Neutrophil (primary cell): Measurements from ENCODE around the gene RHOH.

Experiments
- H3K27ac ChIP-seq: fragments of 200-600 bp; sonication (generic); 2 replicates; pipeline ENCODE4 v1.5.1; 2016; ENCODE audit warnings: mild to moderate bottlenecking, moderate library complexity
- H3K27me3 ChIP-seq: fragments of 200-600 bp; sonication (generic); 2 replicates; pipeline ENCODE4 v1.6.0; 2016; ENCODE audit warnings: mild to moderate bottlenecking
- H3K36me3 ChIP-seq: fragments of 200-600 bp; sonication (generic); 2 replicates; pipeline ENCODE4 v1.5.1; 2017
- H3K4me1 ChIP-seq, 2 experiments: fragments of 200-600 bp in 1 of 2; sonication (generic) in 1 of 2; 1 replicate in 1 of 2; 2 replicates in 1 of 2; pipeline versions ENCODE4 v1.5.1 to v1.6.1; 2013 to 2016; ENCODE audit warnings: low read depth in 1 of 2, low read length in 1 of 2, mild to moderate bottlenecking in 1 of 2, moderate library complexity in 1 of 2; ENCODE audit not compliant: control insufficient read depth in 1 of 2, insufficient read depth in 1 of 2
- H3K4me3 ChIP-seq, 2 experiments: fragments of 200-600 bp in 1 of 2; sonication (generic) in 1 of 2; 1 replicate in 1 of 2; 2 replicates in 1 of 2; pipeline ENCODE4 v1.5.1; 2013 to 2016; ENCODE audit warnings: low read depth in 1 of 2, low read length in 1 of 2, mild to moderate bottlenecking in 1 of 2, moderate library complexity in 1 of 2
- H3K9me3 ChIP-seq: fragments of 200-600 bp; sonication (generic); 2 replicates; pipeline ENCODE4 v1.5.1; 2016
- TF ChIP-seq, protein P1 (sequence below): fragments of 200-600 bp; sonication (generic); IDR thresholded peaks from 2 replicates; pipeline ENCODE4 v1.5.1; 2016; ENCODE audit warnings: antibody characterized with exemption

The RHOH gene

DNA sequence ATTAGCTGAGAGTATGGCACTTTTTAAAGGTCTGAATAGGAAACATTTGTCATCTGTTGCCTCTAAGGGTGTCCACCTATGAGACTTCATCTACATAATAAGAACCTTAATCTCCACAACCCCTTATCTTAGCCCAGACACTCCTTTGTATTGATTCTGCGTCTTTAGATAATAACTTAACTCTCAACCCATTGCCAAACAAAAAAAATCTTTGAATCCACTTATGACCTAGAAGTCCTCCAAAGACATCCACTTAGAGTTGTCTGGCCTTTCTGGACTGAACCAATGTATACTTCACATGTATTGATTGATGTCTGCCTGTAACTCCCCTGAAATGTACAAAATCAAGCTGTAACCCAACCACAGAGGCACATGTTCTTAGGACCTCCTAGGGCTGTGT, 72.3 kb downstream of the RHOH start:
- TF ChIP-seq, protein P1, sequence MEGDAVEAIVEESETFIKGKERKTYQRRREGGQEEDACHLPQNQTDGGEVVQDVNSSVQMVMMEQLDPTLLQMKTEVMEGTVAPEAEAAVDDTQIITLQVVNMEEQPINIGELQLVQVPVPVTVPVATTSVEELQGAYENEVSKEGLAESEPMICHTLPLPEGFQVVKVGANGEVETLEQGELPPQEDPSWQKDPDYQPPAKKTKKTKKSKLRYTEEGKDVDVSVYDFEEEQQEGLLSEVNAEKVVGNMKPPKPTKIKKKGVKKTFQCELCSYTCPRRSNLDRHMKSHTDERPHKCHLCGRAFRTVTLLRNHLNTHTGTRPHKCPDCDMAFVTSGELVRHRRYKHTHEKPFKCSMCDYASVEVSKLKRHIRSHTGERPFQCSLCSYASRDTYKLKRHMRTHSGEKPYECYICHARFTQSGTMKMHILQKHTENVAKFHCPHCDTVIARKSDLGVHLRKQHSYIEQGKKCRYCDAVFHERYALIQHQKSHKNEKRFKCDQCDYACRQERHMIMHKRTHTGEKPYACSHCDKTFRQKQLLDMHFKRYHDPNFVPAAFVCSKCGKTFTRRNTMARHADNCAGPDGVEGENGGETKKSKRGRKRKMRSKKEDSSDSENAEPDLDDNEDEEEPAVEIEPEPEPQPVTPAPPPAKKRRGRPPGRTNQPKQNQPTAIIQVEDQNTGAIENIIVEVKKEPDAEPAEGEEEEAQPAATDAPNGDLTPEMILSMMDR = no peak
- H3K36me3 ChIP-seq = no peaks in the 10 kb centered on the region
- no peak overlapping the region for H3K27ac ChIP-seq
- H3K4me1 ChIP-seq = no peaks in the 10 kb centered on the region
- no peaks in the 10 kb centered on the region for H3K27me3 ChIP-seq
- no peaks in the 10 kb centered on the region for H3K9me3 ChIP-seq
- H3K4me3 ChIP-seq = no peak overlapping the region

DNA sequence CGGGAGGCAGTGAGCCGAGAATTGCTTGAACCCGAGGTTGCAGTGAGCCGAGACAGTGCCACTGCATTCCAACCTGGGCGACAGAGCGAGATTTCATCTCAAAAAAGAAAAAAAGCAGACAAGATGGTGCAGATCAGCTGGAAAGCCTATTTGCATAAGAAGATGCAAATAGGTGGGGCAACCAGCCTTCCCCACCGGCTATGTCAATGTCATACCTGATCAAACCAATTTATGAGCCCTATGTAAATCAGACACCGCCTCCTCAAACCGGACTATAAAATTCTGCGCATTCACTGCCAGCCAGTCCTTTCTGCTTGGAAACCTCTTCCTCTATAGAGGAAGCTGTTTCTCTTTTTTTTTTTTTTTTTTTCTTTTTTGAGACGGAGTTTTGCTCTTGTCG, 73.8 kb downstream of the RHOH start:
- Histone ChIP-seq H3K9me3 (no peaks in the 10 kb centered on the region), H3K4me3 (no peak overlapping the region), H3K27ac (no peak overlapping the region), H3K36me3 (no peaks in the 10 kb centered on the region), H3K4me1 (no peaks in the 10 kb centered on the region), H3K27me3 (no peaks in the 10 kb centered on the region)
- TF ChIP-seq, protein P1 = no peak

DNA sequence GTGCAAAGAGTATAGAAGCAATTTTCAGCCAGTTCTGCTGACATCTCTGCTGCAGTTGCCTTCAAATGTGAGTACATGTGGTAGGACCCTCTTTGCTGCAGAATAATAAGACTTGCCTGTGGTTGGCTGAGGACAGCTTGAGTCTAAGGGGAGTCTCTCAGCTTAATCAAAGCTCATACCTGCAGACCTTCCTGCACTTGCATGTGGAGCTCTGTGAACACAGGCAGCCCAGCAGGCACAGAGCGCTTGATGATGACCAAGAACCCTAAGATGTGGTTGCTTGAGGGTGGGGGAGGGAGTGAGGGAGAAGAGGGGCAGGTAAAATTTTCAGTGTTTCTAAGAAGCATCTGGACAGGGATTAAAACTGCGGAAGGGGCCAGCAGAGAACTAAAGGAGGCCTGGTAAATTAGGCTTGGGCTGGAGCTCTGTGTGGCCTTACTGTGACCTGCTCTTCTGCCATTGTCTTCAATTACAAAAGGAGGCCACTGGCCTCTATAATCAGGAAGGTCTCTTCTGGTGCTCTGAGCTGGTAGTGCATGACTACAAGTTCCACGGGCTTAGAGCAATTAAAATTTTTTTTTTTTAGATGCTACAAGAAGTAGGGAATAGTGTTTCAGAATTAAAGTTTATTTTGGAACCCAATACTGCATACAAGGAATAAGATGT, 78.4 kb downstream of the RHOH start:
- Histone ChIP-seq H3K4me1 (no peaks in the 10 kb centered on the region), H3K27ac (no peak overlapping the region), H3K36me3 (no peaks in the 10 kb centered on the region), H3K27me3 (no peaks in the 10 kb centered on the region), H3K9me3 (no peaks in the 10 kb centered on the region), H3K4me3 (no peak overlapping the region)
- TF ChIP-seq, protein P1 = no peak

DNA sequence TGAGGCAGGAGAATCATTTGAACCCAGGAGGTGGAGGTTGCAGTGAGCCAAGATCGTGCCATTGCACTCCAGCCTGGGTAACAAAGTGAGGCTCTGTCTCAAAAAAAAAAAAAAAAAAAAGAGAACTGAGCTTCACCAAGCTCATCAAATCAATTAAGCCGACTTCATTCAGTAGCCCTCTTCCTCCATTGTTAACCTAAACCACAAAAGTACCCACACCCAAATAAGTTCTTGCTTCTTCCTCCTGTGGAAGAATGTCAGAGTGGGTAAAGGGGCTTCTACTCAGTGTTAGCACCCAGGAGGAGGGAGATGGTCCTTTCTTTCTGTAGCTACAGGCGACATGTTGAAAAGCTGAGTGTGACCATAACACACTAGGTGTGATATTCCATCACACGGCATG, 79.7 kb downstream of the RHOH start:
- H3K27me3 ChIP-seq = no peaks in the 10 kb centered on the region
- TF ChIP-seq, protein P1 = no peak
- no peaks in the 10 kb centered on the region for H3K36me3 ChIP-seq
- no peaks in the 10 kb centered on the region for H3K9me3 ChIP-seq
- H3K4me1 ChIP-seq = no peaks in the 10 kb centered on the region
- H3K27ac ChIP-seq = no peak overlapping the region
- no peak overlapping the region for H3K4me3 ChIP-seq

DNA sequence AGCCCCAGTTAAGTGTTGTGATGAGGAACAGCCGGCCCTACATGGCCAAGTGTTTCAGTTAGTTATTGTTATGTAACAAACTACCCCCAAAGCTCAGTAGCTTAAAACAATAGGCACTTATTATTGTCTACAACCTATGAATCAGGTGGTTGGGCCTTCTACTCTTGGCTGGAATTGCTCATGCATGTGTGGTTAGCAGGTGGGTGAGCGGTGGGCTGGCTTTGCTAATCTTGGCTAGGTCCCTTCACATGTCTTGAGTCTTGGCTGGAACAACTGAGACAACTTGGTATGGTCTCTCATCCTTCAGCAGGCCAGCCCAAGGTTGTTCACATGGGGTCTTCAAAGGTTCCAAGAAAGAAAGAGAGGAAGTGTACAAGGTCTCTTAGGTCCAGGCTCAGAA, 83.8 kb downstream of the RHOH start:
- Histone ChIP-seq H3K27ac (no peak overlapping the region), H3K4me3 (no peak overlapping the region), H3K36me3 (no peaks in the 10 kb centered on the region), H3K27me3 (no peaks in the 10 kb centered on the region), H3K4me1 (no peaks in the 10 kb centered on the region), H3K9me3 (no peaks in the 10 kb centered on the region)
- TF ChIP-seq, protein P1 = no peak

DNA sequence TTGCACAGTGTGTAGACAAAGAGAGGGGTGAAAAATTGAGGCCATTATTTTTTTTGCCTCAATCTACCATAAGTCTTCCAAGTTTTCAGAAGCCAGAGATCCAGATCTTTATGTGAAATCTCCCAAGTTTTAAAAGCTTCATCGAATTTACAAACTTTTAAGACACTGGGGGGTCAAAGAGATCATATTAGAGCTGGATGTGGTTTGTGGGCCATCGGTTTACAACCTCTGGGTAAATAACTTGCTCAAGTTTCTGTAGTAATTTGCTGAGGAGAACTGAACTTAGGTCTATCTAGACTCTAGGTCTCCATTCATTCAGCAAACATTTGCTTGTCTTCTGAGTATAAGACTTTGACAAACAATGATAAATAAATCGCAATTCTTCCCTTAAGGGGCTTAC, 84.3 kb downstream of the RHOH start:
- H3K36me3 ChIP-seq = no peaks in the 10 kb centered on the region
- H3K27me3 ChIP-seq = no peaks in the 10 kb centered on the region
- TF ChIP-seq, protein P1 = no peak
- H3K4me1 ChIP-seq = no peaks in the 10 kb centered on the region
- H3K4me3 ChIP-seq = no peak overlapping the region
- H3K27ac ChIP-seq = no peak overlapping the region
- H3K9me3 ChIP-seq = no peaks in the 10 kb centered on the region
